ENCODE results near the gene JARID2. TPM values are rescaled to one million over a fixed set of nuclear protein-coding genes. Genes with fewer than 3 reads are reported as not detected.
A peak's percentile ranks its signal among the peaks of the same experiment; 100 is the strongest.
"Not testable (repeated sequence)": the region's sequence is repeated elsewhere in the genome, so short reads cannot be mapped to it uniquely, and the experiment has no call there.

Gene JARID2
- total RNA-seq, 2 experiments from 2014 or later, result 25.4 to 25.5 TPM

- H3K4me3 Mint-ChIP-seq, result no peak overlapping the region
- peak overlapping the region; percentile 42 for H3K27ac Mint-ChIP-seq
- DNase-seq (no peak), ATAC-seq (no peak)
- intact Hi-C loops (cut with micrococcal nuclease), result no loop called here
- ChIA-PET CTCF (interaction anchor here (0.9 to 2.0 kb wide), 4 partner anchors 13 to 119 kb away, joined by 3 to 4 read pairs (median 4); no protein-coding TSS in a partner anchor), POLR2A (interaction anchor here (0.6 to 1.5 kb wide), 5 partner anchors 16 to 344 kb away, joined by 3 to 4 read pairs (median 3); no protein-coding TSS in a partner anchor)
- no peaks in the 10 kb centered on the region for H3K27me3 Mint-ChIP-seq
- peaks cover 89% of the 10 kb centered on the region for H3K4me1 Mint-ChIP-seq (ENCODE audit: low read depth)
- peaks cover 1% of the 10 kb centered on the region for H3K9me3 Mint-ChIP-seq
- peaks cover 35% of the 10 kb centered on the region for H3K36me3 Mint-ChIP-seq (ENCODE audit: low read depth)
- TF ChIP-seq CTCF (IDR thresholded peaks at IDR 0.05), result no peak
These were observed 76.3 kb downstream of the JARID2 start for GRCh38 chr6:15322184-15322583.

GRCh38 chr6:15322781-15323536 is 77.1 kb downstream of the JARID2 start:
- TF ChIP-seq CTCF (IDR thresholded peaks at IDR 0.05), result no peak
- Mint-ChIP-seq H3K27me3 (no peaks in the 10 kb centered on the region), H3K4me1 (ENCODE audit: low read depth) (peaks cover 89% of the 10 kb centered on the region), H3K27ac (peak overlapping the region; percentile 75), H3K36me3 (ENCODE audit: low read depth) (peaks cover 30% of the 10 kb centered on the region), H3K4me3 (peak overlapping the region; percentile 3), H3K9me3 (peaks cover 1% of the 10 kb centered on the region)
- DNase-seq, result peak; percentile 51
- intact Hi-C loops (cut with micrococcal nuclease), result no loop called here
- ATAC-seq, result peak; percentile 43
- CTCF ChIA-PET, result interaction anchor here (2.0 kb wide), 1 partner anchor 57 kb away, joined by 4 read pairs; no protein-coding TSS in a partner anchor
- POLR2A ChIA-PET, result interaction anchor here (1.0 to 1.5 kb wide), 3 partner anchors 33 to 121 kb away, joined by 3 to 4 read pairs (median 3); no protein-coding TSS in a partner anchor

- H3K4me3 Mint-ChIP-seq; DNase-seq; H3K9me3 Mint-ChIP-seq; ATAC-seq; H3K27me3 Mint-ChIP-seq; intact Hi-C loops (cut with micrococcal nuclease): not testable (repeated sequence)
- Mint-ChIP-seq H3K27ac (peak overlapping the region; percentile 75), H3K36me3 (ENCODE audit: low read depth) (peaks cover 25% of the 10 kb centered on the region), H3K4me1 (ENCODE audit: low read depth) (peaks cover 89% of the 10 kb centered on the region)
- ChIA-PET POLR2A (interaction anchor here (1.0 to 1.1 kb wide), 2 partner anchors 79 to 120 kb away, joined by 3 to 4 read pairs; no protein-coding TSS in a partner anchor), CTCF (interaction anchor here (1.0 to 2.0 kb wide), 2 partner anchors 57 to 67 kb away, joined by 3 to 4 read pairs; no protein-coding TSS in a partner anchor)
These were observed 77.7 kb downstream of the JARID2 start for GRCh38 chr6:15323611-15324010.

GRCh38 chr6:15324427-15324985 is 78.6 kb downstream of the JARID2 start:
- peaks cover 1% of the 10 kb centered on the region for H3K9me3 Mint-ChIP-seq
- H3K27ac Mint-ChIP-seq, result peak overlapping the region; percentile 87
- H3K27me3 Mint-ChIP-seq, result no peaks in the 10 kb centered on the region
- ChIA-PET POLR2A (interaction anchor here (0.7 to 1.0 kb wide), 2 partner anchors 76 to 87 kb away, joined by 3 read pairs; no protein-coding TSS in a partner anchor), CTCF (interaction anchor here (1.0 kb wide), 1 partner anchor 66 kb away, joined by 3 read pairs; no protein-coding TSS in a partner anchor)
- H3K4me1 Mint-ChIP-seq (ENCODE audit: low read depth), result peaks cover 89% of the 10 kb centered on the region
- no peak for TF ChIP-seq CTCF (IDR thresholded peaks at IDR 0.05)
- H3K36me3 Mint-ChIP-seq (ENCODE audit: low read depth), result peaks cover 17% of the 10 kb centered on the region
- DNase-seq (no peak), ATAC-seq (no peak)
- intact Hi-C loops (cut with micrococcal nuclease), result no loop called here
- H3K4me3 Mint-ChIP-seq, result no peak overlapping the region

- peaks cover 16% of the 10 kb centered on the region for H3K36me3 Mint-ChIP-seq (ENCODE audit: low read depth)
- ChIA-PET CTCF (interaction anchor here (1.1 to 2.0 kb wide), 2 partner anchors 64 to 77 kb away, joined by 3 to 7 read pairs; no protein-coding TSS in a partner anchor), POLR2A (interaction anchor here (1.0 kb wide), 2 partner anchors 77 to 86 kb away, joined by 3 to 4 read pairs; no protein-coding TSS in a partner anchor)
- TF ChIP-seq CTCF (IDR thresholded peaks at IDR 0.05), result no peak
- H3K4me3 Mint-ChIP-seq, result no peak overlapping the region
- peaks cover 1% of the 10 kb centered on the region for H3K9me3 Mint-ChIP-seq
- H3K27me3 Mint-ChIP-seq, result no peaks in the 10 kb centered on the region
- intact Hi-C loops (cut with micrococcal nuclease), result loop anchor here (5.0 kb wide), 2 partner anchors 78 to 117 kb away; partner anchors contain the start of gene JARID2
- ATAC-seq (no peak), DNase-seq (no peak)
- peak overlapping the region; percentile 87 for H3K27ac Mint-ChIP-seq
- peaks cover 90% of the 10 kb centered on the region for H3K4me1 Mint-ChIP-seq (ENCODE audit: low read depth)
These were observed 79.7 kb downstream of the JARID2 start for GRCh38 chr6:15325540-15325955.
